Kidney capillary endothelial cell (primary cell): ENCODE results near the gene NAV3.
A peak's percentile ranks its signal among the peaks of the same experiment; 100 is the strongest.
"Not testable (repeated sequence)": the region's sequence is repeated elsewhere in the genome, so short reads cannot be mapped to it uniquely, and the experiment has no call there.

Experiments used
- DNase-seq: peaks from one replicate; pipeline ENCODE4 v3.0.0-alpha.2; 2018; ENCODE audit warnings: low spot score

The NAV3 gene

GRCh38 chr12:78040111-78040510 lies 209.4 kb downstream of the NAV3 start:
- DNase-seq, result no peak

GRCh38 chr12:78050790-78051189 lies 220.1 kb downstream of the NAV3 start:
- DNase-seq, result no peak

- no peak for DNase-seq
Observed at GRCh38 chr12:78055545-78055944, 224.9 kb downstream of the NAV3 start.

GRCh38 chr12:78057075-78057474 lies 226.4 kb downstream of the NAV3 start:
- no peak for DNase-seq

GRCh38 chr12:78060186-78060585 lies 229.5 kb downstream of the NAV3 start:
- no peak for DNase-seq

GRCh38 chr12:78062786-78063185 lies 232.1 kb downstream of the NAV3 start:
- DNase-seq, result peak; percentile 28

GRCh38 chr12:78081590-78082314 lies 251.1 kb downstream of the NAV3 start:
- DNase-seq, result no peak

- DNase-seq, result no peak
Observed at GRCh38 chr12:78085542-78086182, 255.0 kb downstream of the NAV3 start.

- DNase-seq, result no peak
Observed at GRCh38 chr12:78086553-78087362, 256.1 kb downstream of the NAV3 start.

GRCh38 chr12:78087363-78087675 lies 256.6 kb downstream of the NAV3 start:
- no peak for DNase-seq

- peak; percentile 28 for DNase-seq
Observed at GRCh38 chr12:78088391-78088832, 257.7 kb downstream of the NAV3 start.

GRCh38 chr12:78090266-78090665 lies 259.6 kb downstream of the NAV3 start:
- no peak for DNase-seq

- DNase-seq, result no peak
Observed at GRCh38 chr12:78095623-78096022, 264.9 kb downstream of the NAV3 start.

GRCh38 chr12:78096909-78097597 lies 266.4 kb downstream of the NAV3 start:
- DNase-seq, result no peak

GRCh38 chr12:78099806-78100205 lies 269.1 kb downstream of the NAV3 start:
- DNase-seq, result no peak

- DNase-seq, result no peak
Observed at GRCh38 chr12:78101113-78101876, 270.6 kb downstream of the NAV3 start.

- DNase-seq, result no peak
Observed at GRCh38 chr12:78101946-78102635, 271.4 kb downstream of the NAV3 start.

- not testable (repeated sequence) for DNase-seq
Observed at GRCh38 chr12:78102801-78103200, 272.1 kb downstream of the NAV3 start.

- no peak for DNase-seq
Observed at GRCh38 chr12:78115889-78116288, 285.2 kb downstream of the NAV3 start.

GRCh38 chr12:78118036-78118435 lies 287.3 kb downstream of the NAV3 start:
- no peak for DNase-seq

GRCh38 chr12:78118486-78118885 lies 287.8 kb downstream of the NAV3 start:
- DNase-seq, result no peak
